GM21825 (cell line): ENCODE data around the gene TINAGL1.

Experiments used
- ATAC-seq: cut with Tn5 transposase; IDR thresholded peaks from one replicate; pipeline ENCODE4 v1.9.1; 2021; ENCODE audit warnings: mild to moderate bottlenecking, moderate library complexity; ENCODE audit not compliant: unreplicated experiment

TINAGL1 gene

GRCh38 chr1:31626223-31627207 lies 50.2 kb downstream of the TINAGL1 start:
- no peak for ATAC-seq

GRCh38 chr1:31627301-31627929 lies 51.1 kb downstream of the TINAGL1 start:
- no peak for ATAC-seq

GRCh38 chr1:31627930-31628559 lies 51.7 kb downstream of the TINAGL1 start:
- no peak for ATAC-seq

GRCh38 chr1:31628931-31629556 lies 52.7 kb downstream of the TINAGL1 start:
- ATAC-seq = no peak

- ATAC-seq = no peak
These were observed 56.3 kb downstream of the TINAGL1 start for GRCh38 chr1:31632649-31633048.

GRCh38 chr1:31633117-31633516 lies 56.8 kb downstream of the TINAGL1 start:
- no peak for ATAC-seq
